Head of caudate nucleus (tissue), 42 donors: ENCODE data around the gene WNT16.

Experiments
- DNase-seq, 42 donors: peaks; one replicate each; pipeline versions ENCODE4 v3.0.0 to v3.0.0-alpha.2; 2020 to 2021; ENCODE audit warnings: mixed read lengths in 7 of 42
- intact Hi-C: fragments of 100-400 bp; cut with DNase I; formaldehyde crosslinking; loops from one replicate; pipeline ENCODE4 v1.15.0; 2022

The WNT16 gene

GRCh38 chr7:121379930-121380329 is 51.1 kb downstream of the WNT16 start:
- intact Hi-C loops, result no loop called here
- no peak for DNase-seq

DNA sequence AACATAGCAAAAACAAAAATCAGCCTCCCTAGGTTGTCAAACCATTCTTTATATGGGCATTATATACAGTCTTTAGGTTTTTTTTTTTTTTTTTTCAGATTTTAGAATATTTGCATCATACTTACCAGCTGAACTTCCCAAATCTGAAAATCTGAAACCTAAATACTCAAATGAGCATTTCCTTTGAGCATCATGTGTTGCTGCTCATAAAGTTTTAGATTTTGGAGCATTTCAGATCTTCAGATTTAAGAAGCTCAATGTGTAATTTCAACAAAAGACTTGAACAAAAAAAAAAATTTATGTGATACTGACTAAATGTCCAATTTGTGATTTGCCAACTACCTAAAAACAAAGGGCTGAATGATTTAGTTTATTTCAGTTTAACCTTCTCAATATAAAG is 53.7 kb downstream of the WNT16 start:
- no peak for DNase-seq
- intact Hi-C loops, result no loop called here

GRCh38 chr7:121383235-121383910 is 54.6 kb downstream of the WNT16 start:
- DNase-seq, result no peak

GRCh38 chr7:121384265-121384664 is 55.5 kb downstream of the WNT16 start:
- no peak for DNase-seq
- intact Hi-C loops, result no loop called here

More at GRCh38 chr7:121383235-121383910, 54.6 kb downstream of the WNT16 start:
- intact Hi-C loops, result no loop called here

GRCh38 chr7:121385056-121385799 is 56.4 kb downstream of the WNT16 start:
- DNase-seq, result no peak
- intact Hi-C loops, result no loop called here

DNA sequence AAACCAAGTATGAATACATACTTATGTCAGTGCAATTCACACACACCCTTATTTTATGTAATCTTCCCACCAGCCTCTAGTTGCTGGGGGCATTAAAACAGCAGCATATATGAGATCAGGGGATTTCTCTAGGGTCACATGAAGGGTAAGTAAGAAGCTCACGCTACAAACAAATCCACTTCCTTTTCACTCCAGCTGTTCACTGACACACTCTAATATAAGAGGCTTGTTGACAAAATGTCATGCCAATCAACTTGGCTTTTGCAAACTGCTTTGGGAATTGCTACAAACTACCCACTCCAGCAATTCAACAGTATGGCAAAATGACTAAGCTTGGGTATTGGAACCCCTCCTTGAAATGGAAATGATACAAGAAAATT is 57.0 kb downstream of the WNT16 start:
- intact Hi-C loops, result no loop called here
- no peak for DNase-seq

DNA sequence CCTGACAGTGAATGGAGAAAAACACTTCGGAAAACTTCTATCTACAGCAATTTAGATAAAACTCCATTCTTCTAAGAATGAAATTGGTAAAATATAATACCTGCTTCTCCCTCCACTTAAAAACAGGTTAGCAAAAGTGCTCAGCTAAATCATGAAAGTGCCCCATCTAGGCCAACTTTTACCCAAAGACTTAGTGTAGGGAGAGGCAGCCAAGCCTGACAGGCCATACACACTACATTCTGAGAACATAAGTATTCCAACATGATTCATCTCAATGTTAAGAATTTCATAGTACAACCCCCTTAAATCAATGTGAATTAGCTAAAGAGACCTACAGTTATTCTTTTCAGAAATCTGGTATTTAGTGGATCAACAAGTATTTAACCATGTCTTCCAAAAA is 60.1 kb downstream of the WNT16 start:
- no peak for DNase-seq
- intact Hi-C loops, result no loop called here

GRCh38 chr7:121390109-121390508 is 61.3 kb downstream of the WNT16 start:
- intact Hi-C loops, result no loop called here
- no peak for DNase-seq

DNA sequence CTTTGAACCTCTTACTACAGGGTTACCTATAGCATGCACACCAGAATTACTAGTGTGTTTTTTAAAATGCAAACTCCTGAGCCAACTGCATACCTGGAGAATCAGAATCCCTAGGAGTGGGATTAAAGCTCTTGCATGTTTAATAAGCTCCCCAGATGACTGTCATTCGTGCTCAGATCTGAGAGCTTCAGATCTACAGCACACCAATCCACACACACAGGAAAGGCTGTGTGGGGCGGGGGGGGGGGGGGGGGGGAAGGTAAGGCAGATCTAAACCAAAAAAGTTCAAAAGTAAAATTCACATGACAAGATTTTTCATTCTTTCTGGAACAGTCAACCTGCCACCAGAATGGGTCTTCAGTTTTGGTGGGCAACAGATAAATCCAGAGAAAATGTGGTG is 61.8 kb downstream of the WNT16 start:
- intact Hi-C loops, result no loop called here
- no peak for DNase-seq
